DMS53 treated with DMSO at 0.1 percent for 48 hours (cell line): ENCODE results near the gene F11.
"Not testable (repeated sequence)": the region's sequence is repeated elsewhere in the genome, so short reads cannot be mapped to it uniquely, and the experiment has no call there.

Experiments
- DNase-seq: peaks from one replicate; lab custom pipeline; 2025; ENCODE audit not compliant: unreplicated experiment; lab: John Stamatoyannopoulos, UW

The F11 gene

DNA sequence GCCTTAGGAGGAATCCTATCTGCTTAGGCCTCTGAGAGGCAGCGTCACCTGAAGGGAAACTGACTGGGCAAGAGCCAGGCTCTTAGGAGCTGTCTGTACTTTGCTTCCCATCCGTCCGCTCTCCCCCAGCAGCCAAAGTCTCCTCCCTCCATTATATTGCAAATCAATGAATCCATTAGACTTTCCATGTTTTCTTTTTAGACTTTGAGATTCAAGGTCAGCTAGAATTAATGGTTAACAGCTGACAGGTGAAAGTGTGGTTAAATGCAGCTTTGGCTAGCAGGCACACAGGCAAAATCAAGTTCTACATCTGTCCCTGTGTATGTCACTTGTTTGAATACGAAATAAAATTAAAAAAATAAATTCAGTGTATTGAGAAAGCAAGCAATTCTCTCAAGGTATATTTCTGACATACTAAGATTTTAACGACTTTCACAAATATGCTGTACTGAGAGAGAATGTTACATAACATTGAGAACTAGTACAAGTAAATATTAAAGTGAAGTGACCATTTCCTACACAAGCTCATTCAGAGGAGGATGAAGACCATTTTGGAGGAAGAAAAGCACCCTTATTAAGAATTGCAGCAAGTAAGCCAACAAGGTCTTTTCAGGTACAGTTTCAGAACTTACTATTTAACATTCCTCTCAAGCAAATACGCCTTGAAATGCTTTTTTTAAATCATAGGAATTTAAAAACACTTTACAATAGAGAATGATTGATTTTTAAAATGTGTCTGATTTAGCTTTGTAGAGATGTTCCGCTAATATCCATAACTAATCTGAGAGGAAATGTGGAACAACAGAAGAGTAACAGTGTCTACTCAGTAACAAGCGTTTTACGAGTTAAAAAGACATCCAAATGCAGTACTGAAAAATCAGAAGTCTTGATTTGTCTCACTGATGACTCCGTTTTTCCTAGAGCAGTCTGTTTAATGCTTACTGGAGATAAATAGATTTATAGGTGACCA lies at the start of gene F11:
Gene F11 (plus strand): TSS at position 507 of the 970 bp plus-strand sequence. CDS start 948 bp downstream, outside the sequence.
- no peak for DNase-seq

- DNase-seq, result no peak
These were observed 49.4 kb upstream of the F11 start for GRCh38 chr4:186216465-186217024.

GRCh38 chr4:186217733-186218293 lies 48.2 kb upstream of the F11 start:
- DNase-seq, result no peak

GRCh38 chr4:186221624-186222023 lies 44.4 kb upstream of the F11 start:
- no peak for DNase-seq

GRCh38 chr4:186225848-186226247 lies 40.1 kb upstream of the F11 start:
- no peak for DNase-seq

- no peak for DNase-seq
These were observed 39.3 kb upstream of the F11 start for GRCh38 chr4:186226521-186227189.

DNA sequence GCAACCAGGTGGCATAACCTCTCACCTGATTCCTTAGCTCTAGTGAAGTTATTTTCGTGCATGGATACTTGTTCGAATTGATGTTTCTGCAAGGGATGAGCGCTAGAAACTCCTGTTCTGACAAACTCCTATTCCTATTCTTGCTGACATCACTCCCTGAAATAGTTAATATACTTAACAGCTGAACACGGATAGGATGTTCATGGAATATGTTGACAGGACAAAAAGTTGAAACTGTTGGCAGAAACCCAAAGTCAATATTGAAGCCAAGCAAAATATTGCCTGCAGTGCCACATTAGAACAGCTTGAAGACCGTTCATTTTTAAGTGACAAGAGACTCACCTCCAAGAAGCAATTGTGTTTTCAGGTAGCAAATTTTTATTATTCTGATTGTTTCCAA lies 38.8 kb upstream of the F11 start, which contains the start of gene KLKB1:
Gene KLKB1 (plus strand): TSS at position 287 of the 400 bp plus-strand sequence. CDS start 689 bp downstream, outside the sequence.
- DNase-seq, result peak; percentile 14

- no peak for DNase-seq
These were observed 38.1 kb upstream of the F11 start for GRCh38 chr4:186227744-186228513.

DNA sequence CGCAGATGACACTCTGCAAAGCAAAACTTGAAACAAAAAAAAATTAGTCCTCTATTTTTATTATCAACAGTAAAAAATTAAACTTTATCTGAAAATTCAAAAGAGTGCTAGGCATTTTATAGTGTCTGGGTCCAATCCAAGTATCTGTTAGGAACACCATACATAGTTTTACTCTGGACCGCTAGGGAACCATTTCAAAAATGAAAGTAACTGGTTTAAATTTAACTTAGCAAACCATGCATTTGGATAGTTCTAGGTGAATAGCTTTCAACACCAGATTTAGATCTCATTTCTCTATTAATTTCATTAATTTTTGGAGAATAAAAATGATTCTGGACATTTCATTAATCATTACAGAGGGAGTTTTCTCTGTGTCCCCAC lies 37.5 kb upstream of the F11 start:
- no peak for DNase-seq

- DNase-seq, result no peak
These were observed 31.6 kb upstream of the F11 start for GRCh38 chr4:186234367-186234766.

DNA sequence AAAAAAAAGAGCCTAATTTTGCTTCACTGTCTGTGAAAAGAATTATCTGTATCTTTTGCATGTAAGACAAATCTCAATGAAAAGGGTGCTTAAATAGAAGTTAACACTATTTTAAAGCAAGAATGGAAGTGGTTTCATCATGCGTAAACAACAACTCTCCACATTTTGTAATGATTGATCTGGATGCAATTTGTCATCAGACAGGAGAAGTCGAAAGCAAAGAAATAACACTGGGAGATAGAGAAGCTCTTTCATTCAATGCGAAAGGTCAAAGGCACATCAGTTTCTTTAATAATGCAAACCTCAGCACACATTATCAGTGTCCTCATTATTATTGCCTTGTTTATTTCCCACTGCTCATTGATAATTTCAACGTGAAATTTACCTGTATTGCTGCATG lies 29.9 kb upstream of the F11 start:
- no peak for DNase-seq

DNA sequence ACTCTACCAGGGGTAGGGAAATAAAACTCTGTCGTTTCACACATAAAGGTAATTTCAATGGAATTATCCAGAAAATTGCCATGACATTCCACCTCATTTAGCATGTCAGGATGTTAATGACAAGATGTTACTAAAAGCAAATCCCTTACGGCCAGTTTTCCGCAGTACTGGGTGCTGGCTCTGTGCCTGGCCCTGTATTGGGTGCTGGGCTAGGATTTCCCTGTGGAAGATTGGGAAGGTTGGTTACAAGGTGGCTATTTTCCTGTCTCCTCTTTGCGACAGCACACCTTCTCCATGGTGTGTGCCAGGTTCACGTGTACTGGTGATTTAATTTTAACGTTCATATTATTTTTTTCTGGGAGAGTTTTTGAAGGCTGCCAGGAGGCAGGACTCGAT lies 25.5 kb upstream of the F11 start:
- DNase-seq, result no peak

GRCh38 chr4:186240848-186241491 lies 25.0 kb upstream of the F11 start:
- DNase-seq, result peak; percentile 9

DNA sequence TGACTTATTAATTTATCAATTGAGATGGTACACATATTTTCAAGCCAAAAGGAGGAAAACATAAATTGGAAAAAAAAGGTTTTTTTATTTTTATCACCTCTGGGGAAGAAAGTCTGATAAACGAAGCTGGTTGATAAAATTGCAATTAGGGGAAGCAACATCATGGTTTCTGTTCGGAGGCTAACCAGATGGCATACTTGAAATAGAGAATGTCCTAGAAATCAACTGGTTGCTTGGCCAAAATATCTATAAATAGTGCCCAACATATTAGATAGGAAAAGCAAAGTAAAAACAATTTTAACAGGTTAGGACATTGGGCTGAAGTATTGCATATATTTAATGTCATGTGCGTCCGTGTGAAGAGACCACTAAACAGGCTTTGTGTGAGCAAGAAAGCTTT lies 24.4 kb upstream of the F11 start:
- no peak for DNase-seq

GRCh38 chr4:186242031-186242430 lies 24.0 kb upstream of the F11 start:
- not testable (repeated sequence) for DNase-seq

GRCh38 chr4:186243331-186243730 lies 22.7 kb upstream of the F11 start:
- DNase-seq, result no peak

- DNase-seq, result no peak
These were observed 21.2 kb upstream of the F11 start for GRCh38 chr4:186244835-186245234.

GRCh38 chr4:186247062-186247752 lies 18.8 kb upstream of the F11 start:
- DNase-seq, result not testable (repeated sequence)

DNA sequence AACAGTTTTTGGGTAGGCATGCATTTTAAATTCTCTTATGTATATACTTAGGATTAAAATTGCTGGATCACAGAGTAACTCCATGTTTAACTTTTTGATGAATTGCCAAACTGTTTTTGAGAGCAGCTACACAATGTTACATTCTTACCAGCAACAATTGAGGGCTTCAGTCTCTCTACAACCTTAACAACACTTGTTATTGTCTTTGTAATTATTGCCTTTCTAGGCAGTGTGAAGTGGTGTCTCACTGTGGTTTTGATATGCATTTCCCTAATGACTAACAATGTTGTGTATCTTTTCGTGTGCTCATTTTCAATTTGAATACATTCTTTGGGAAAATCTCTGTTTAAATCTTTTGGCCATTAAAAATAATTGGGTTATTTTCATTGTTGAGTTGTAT lies 17.3 kb upstream of the F11 start:
- DNase-seq, result no peak
